ENCODE measurements around the gene NELFCD.
"Not testable (repeated sequence)": the region's sequence is repeated elsewhere in the genome, so short reads cannot be mapped to it uniquely, and the experiment has no call there.

Gene NELFCD

GRCh38 chr20:58980711-58981627 lies at the start of gene NELFCD:
TSS of gene NELFCD (plus strand) at chr20:58981256. CDS start at chr20:58981310, 54 bp downstream.
- peak; percentile 83 for DNase-seq

- no peak for DNase-seq
Measured at GRCh38 chr20:58932170-58932569, 48.9 kb upstream of the NELFCD start.

- DNase-seq = no peak
Measured at GRCh38 chr20:58938078-58938477, 43.0 kb upstream of the NELFCD start.

- DNase-seq = no peak
Measured at GRCh38 chr20:58938541-58938940, 42.5 kb upstream of the NELFCD start.

GRCh38 chr20:58941471-58941870 lies 39.6 kb upstream of the NELFCD start:
- no peak for DNase-seq

- no peak for DNase-seq
Measured at GRCh38 chr20:58942549-58942948, 38.5 kb upstream of the NELFCD start.

GRCh38 chr20:58944610-58945009 lies 36.4 kb upstream of the NELFCD start:
- no peak for DNase-seq

- no peak for DNase-seq
Measured at GRCh38 chr20:58945965-58946631, 35.0 kb upstream of the NELFCD start.

GRCh38 chr20:58947797-58948388 lies 33.2 kb upstream of the NELFCD start:
- DNase-seq = not testable (repeated sequence)

GRCh38 chr20:58950603-58951002 lies 30.5 kb upstream of the NELFCD start:
- DNase-seq = no peak

GRCh38 chr20:58953050-58953449 lies 28.0 kb upstream of the NELFCD start:
- no peak for DNase-seq

- DNase-seq = no peak
Measured at GRCh38 chr20:58956078-58956477, 25.0 kb upstream of the NELFCD start.

GRCh38 chr20:58959652-58960051 lies 21.4 kb upstream of the NELFCD start:
- no peak for DNase-seq

- DNase-seq = no peak
Measured at GRCh38 chr20:58963060-58963584, 17.9 kb upstream of the NELFCD start.

GRCh38 chr20:58963922-58964321 lies 17.1 kb upstream of the NELFCD start:
- DNase-seq = not testable (repeated sequence)

GRCh38 chr20:58965270-58966064 lies 15.6 kb upstream of the NELFCD start:
- no peak for DNase-seq

GRCh38 chr20:58967652-58968429 lies 13.2 kb upstream of the NELFCD start:
- no peak for DNase-seq

GRCh38 chr20:58969439-58969838 lies 11.6 kb upstream of the NELFCD start:
- no peak for DNase-seq

- DNase-seq = no peak
Measured at GRCh38 chr20:58970146-58970545, 10.9 kb upstream of the NELFCD start.

GRCh38 chr20:58971429-58971828 lies 9.6 kb upstream of the NELFCD start:
- no peak for DNase-seq

- no peak for DNase-seq
Measured at GRCh38 chr20:58973179-58973578, 7.9 kb upstream of the NELFCD start.

GRCh38 chr20:58973866-58974265 lies 7.2 kb upstream of the NELFCD start:
- no peak for DNase-seq
